HepG2 (cell line): Measurements from ENCODE around the gene TOR4A. TPM values are rescaled to one million over a fixed set of nuclear protein-coding genes. Genes with fewer than 3 reads are reported as not detected.

Experiments used
- ATF7-NPFF ChIP-seq: sonication (generic); formaldehyde crosslinking; IDR thresholded peaks from 2 replicates; pipeline ENCODE4 v1.8.1; 2023; ENCODE audit warnings: mild to moderate bottlenecking, low read depth, missing genetic modification reagents, moderate library complexity
- BHLHE40 ChIP-seq: IDR thresholded peaks from 2 replicates; pipeline ENCODE4 v1.6.1; 2011; ENCODE audit warnings: low read length, improper control_type of control experiment
- BRD4 ChIP-seq: sonication (generic); formaldehyde crosslinking; IDR thresholded peaks from 2 replicates; pipeline ENCODE4 v1.4.0; 2020; ENCODE audit warnings: missing genetic modification reagents
- FOXA3 ChIP-seq: IDR thresholded peaks from 2 replicates; pipeline ENCODE4 v1.6.1; 2016; ENCODE audit warnings: missing genetic modification reagents, missing compliant biosample characterization
- GPN1 ChIP-seq: sonication (generic); formaldehyde crosslinking; IDR thresholded peaks from 2 replicates; pipeline ENCODE4 v1.5.1; 2020; ENCODE audit warnings: missing genetic modification reagents, borderline replicate concordance
- HOMEZ ChIP-seq: IDR thresholded peaks from 2 replicates; pipeline ENCODE4 v1.6.1; 2016; ENCODE audit warnings: low read depth
- LCORL ChIP-seq, 2 experiments: fragments of 450-650 bp in 1 of 2; sonication (generic) in 1 of 2; formaldehyde crosslinking in 1 of 2; IDR thresholded peaks; 2 replicates each; pipeline versions ENCODE4 v1.5.0 to v1.6.1; 2017 to 2020; ENCODE audit warnings: antibody characterized with exemption in 1 of 2, missing genetic modification reagents in 1 of 2
- MTA1 ChIP-seq: sonication (generic); formaldehyde crosslinking; IDR thresholded peaks from 2 replicates; pipeline ENCODE4 v1.4.0; 2020; ENCODE audit warnings: missing genetic modification reagents, mild to moderate bottlenecking, borderline replicate concordance
- NCOA1 ChIP-seq: sonication (generic); formaldehyde crosslinking; IDR thresholded peaks from 2 replicates; pipeline ENCODE4 v1.9.0; 2021; ENCODE audit warnings: missing genetic modification reagents
- RNF2 ChIP-seq: fragments of 450-650 bp; conservative IDR thresholded peaks from 2 replicates; pipeline ENCODE4 v1.6.1; 2016; ENCODE audit warnings: low read depth
- SP2 ChIP-seq: sonication (generic); formaldehyde crosslinking; IDR thresholded peaks from 2 replicates; pipeline ENCODE4 v1.5.1; 2020; ENCODE audit warnings: mild to moderate bottlenecking, missing genetic modification reagents
- ZFP91 ChIP-seq: sonication (generic); formaldehyde crosslinking; IDR thresholded peaks from 2 replicates; pipeline ENCODE4 v1.9.0; 2022; ENCODE audit warnings: missing genetic modification reagents, mild to moderate bottlenecking, borderline replicate concordance
- ZNF138 ChIP-seq: sonication (generic); formaldehyde crosslinking; IDR thresholded peaks from 2 replicates; pipeline ENCODE4 v1.5.0; 2020; ENCODE audit warnings: mild to moderate bottlenecking, low read depth, missing genetic modification reagents
- ZNF180 ChIP-seq: sonication (generic); formaldehyde crosslinking; IDR thresholded peaks from 2 replicates; pipeline ENCODE4 v1.4.0; 2020; ENCODE audit warnings: low read depth, missing genetic modification reagents, borderline replicate concordance
- ZNF580 ChIP-seq: IDR thresholded peaks from 2 replicates; pipeline ENCODE4 v1.6.1; 2016; ENCODE audit warnings: low read depth, borderline replicate concordance
- ZNF646 ChIP-seq: sonication (generic); formaldehyde crosslinking; IDR thresholded peaks from 2 replicates; pipeline ENCODE4 v1.9.0; 2021; ENCODE audit warnings: mild to moderate bottlenecking, missing genetic modification reagents
- polyA plus RNA-seq, 8 experiments: library from polyadenylated mRNA; depleted of rRNA in 3 of 8; stranded (reverse) in 7 of 8; unstranded in 1 of 8; fragments of >200 nt; fragmentation: Illumina TruSeq in 4 of 8; extraction: Trizol in 4 of 8; gene quantifications; 2 replicates each; pipeline versions ENCODE4 v1.2.1 to v1.2.3, GENCODE V29; 2011 to 2016; ENCODE audit warnings: low read depth in 4 of 8, missing spikeins in 1 of 8, mixed read lengths in 1 of 8; ENCODE audit not compliant: insufficient read depth in 1 of 8
- total RNA-seq, 5 experiments: library from RNA; depleted of rRNA; stranded (reverse); fragments of >200 nt; fragmentation: Illumina TruSeq; extraction: Trizol; gene quantifications; 2 replicates each; pipeline ENCODE4 v1.2.3, GENCODE V29; 2016; ENCODE audit warnings: low read depth in 1 of 5

TOR4A gene
- total and polyA plus RNA-seq, 2 of the 13 experiments (the other 11 are each of a cell fraction or from before 2014, with no cell fraction given): 11.1 to 14.2 TPM

- TF ChIP-seq ZNF580: no peak
- 0 out of 2 replicates have a peak, but pooled peaks have one; percentile 58 for TF ChIP-seq NCOA1 (CRISPR knock-in tag)
- no peak for TF ChIP-seq ZNF646
- 0 out of 2 replicates have a peak, but pooled peaks have one; percentile 11 for TF ChIP-seq HOMEZ
- TF ChIP-seq BRD4 (CRISPR knock-in tag): 0 out of 2 replicates have a peak, but pooled peaks have one; percentile 11
- no peak for TF ChIP-seq ZNF138 (CRISPR knock-in tag)
- 0 out of 2 replicates have a peak, but pooled peaks have one; percentile 9 for TF ChIP-seq MTA1
- no peak for TF ChIP-seq GPN1
- TF ChIP-seq ZNF180: no peak
- peak; percentile 14; the same call in 1 of the 2 replicates for TF ChIP-seq SP2 (CRISPR knock-in tag)
- no peak for TF ChIP-seq LCORL (IDR thresholded peaks at IDR 0.05)
- TF ChIP-seq LCORL (CRISPR knock-in tag; IDR thresholded peaks at IDR 0.05): peak; percentile 30
- TF ChIP-seq ATF7-NPFF (CRISPR knock-in tag): peak; percentile 0; the same call in 1 of the 2 replicates
- TF ChIP-seq FOXA3: peak; percentile 3; the same call in 1 of the 2 replicates
- no peak for TF ChIP-seq BHLHE40
- no peak for TF ChIP-seq RNF2
- no peak for TF ChIP-seq ZFP91
Measured at GRCh38 chr9:137242269-137243203, 35.0 kb upstream of the TOR4A start (continued).
